ENCODE results near the gene DYNC1I2. TPM values are rescaled to one million over a fixed set of nuclear protein-coding genes. Genes with fewer than 3 reads are reported as not detected.

DYNC1I2 gene
- total RNA-seq, 1 experiment from 2014 or later: 39.4 TPM

DNA sequence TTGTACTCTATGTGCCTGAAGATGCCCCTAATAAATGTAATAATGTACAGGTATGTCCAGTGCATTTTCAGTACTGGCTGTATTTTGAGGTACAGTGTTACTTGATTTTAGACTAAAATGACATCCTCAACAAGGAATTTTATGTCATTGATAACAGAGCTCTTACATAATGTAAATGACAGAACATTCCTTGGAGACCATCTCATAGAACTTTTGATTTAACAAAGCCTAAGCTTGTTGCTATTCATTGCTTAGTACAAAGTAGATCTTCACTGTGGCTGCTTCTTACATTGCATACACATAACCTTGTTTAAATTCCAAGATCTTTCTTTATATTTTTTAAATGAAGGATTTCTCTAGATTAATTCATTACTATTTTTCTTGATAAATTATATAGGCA, 24.1 kb downstream of the DYNC1I2 start:
- Histone ChIP-seq H3K4me2 (ENCODE audit: low read length) (no peak overlapping the region), H4K20me1 (ENCODE audit: insufficient read depth) (no peaks in the 10 kb centered on the region), H3K9me2 (ENCODE audit: insufficient read depth) (no peaks in the 10 kb centered on the region), H3K27ac (ENCODE audit: low read depth, low read length) (no peak overlapping the region), H3K9ac (ENCODE audit: low read length) (no peak overlapping the region), H3K4me3 (replicated peaks in 1 of 2; ENCODE audit: low read depth in 1 of 2, low read length in 2 of 2) (no peak overlapping the region), H3K36me3 (ENCODE audit: control insufficient read depth in 1 of 2, insufficient read depth in 2 of 2, low read length in 2 of 2) (peaks cover 0 to 3% of the 10 kb centered on the region in 2 experiments; a peak in 1 of 4 replicates), H3K4me1 (ENCODE audit: control insufficient read depth in 1 of 2, insufficient read depth in 2 of 2, low read length in 2 of 2) (peaks cover 0 to 14% of the 10 kb centered on the region in 2 experiments; a peak in 3 of 4 replicates), H3K27me3 (ENCODE audit: insufficient read depth, low read length) (no peaks in the 10 kb centered on the region), H3K9me3 (ENCODE audit: control insufficient read depth in 1 of 2, insufficient read depth in 1 of 2, low read depth in 1 of 2, low read length in 2 of 2) (no peaks in the 10 kb centered on the region), H3K79me2 (ENCODE audit: insufficient read depth, low read length) (peaks cover 10% of the 10 kb centered on the region), H2AFZ (ENCODE audit: low read depth, low read length, poor library complexity, severe bottlenecking) (no peak overlapping the region)
- POLR2A ChIA-PET: no interaction called here
- no peak for DNase-seq (ENCODE audit: low read depth, low spot score)
- no TSS peak for BruUV-seq (replicated peaks)
- RAD21 ChIA-PET (ENCODE audit: low non-redundant PET in 1 of 2, low total read pairs in 2 of 2, uncharacterized antibody in 2 of 2, unreplicated experiment in 2 of 2): no interaction called here
- TF ChIP-seq SIN3A (IDR thresholded peaks at IDR 0.05; ENCODE audit: low read depth): no peak
- TF ChIP-seq ZFX (IDR thresholded peaks at IDR 0.05): no peak
- TF ChIP-seq, protein P1, sequence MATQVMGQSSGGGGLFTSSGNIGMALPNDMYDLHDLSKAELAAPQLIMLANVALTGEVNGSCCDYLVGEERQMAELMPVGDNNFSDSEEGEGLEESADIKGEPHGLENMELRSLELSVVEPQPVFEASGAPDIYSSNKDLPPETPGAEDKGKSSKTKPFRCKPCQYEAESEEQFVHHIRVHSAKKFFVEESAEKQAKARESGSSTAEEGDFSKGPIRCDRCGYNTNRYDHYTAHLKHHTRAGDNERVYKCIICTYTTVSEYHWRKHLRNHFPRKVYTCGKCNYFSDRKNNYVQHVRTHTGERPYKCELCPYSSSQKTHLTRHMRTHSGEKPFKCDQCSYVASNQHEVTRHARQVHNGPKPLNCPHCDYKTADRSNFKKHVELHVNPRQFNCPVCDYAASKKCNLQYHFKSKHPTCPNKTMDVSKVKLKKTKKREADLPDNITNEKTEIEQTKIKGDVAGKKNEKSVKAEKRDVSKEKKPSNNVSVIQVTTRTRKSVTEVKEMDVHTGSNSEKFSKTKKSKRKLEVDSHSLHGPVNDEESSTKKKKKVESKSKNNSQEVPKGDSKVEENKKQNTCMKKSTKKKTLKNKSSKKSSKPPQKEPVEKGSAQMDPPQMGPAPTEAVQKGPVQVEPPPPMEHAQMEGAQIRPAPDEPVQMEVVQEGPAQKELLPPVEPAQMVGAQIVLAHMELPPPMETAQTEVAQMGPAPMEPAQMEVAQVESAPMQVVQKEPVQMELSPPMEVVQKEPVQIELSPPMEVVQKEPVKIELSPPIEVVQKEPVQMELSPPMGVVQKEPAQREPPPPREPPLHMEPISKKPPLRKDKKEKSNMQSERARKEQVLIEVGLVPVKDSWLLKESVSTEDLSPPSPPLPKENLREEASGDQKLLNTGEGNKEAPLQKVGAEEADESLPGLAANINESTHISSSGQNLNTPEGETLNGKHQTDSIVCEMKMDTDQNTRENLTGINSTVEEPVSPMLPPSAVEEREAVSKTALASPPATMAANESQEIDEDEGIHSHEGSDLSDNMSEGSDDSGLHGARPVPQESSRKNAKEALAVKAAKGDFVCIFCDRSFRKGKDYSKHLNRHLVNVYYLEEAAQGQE (IDR thresholded peaks at IDR 0.05; ENCODE audit: low read depth): no peak
- no peak for TF ChIP-seq FOSL1 (IDR thresholded peaks at IDR 0.05; ENCODE audit: low read depth)
- TF ChIP-seq RAD21 (IDR thresholded peaks at IDR 0.05; ENCODE audit: low read depth): no peak
- no peak for TF ChIP-seq EZH2phosphoT487 (IDR thresholded peaks at IDR 0.05; ENCODE audit: borderline replicate concordance)
- no peak for TF ChIP-seq POLR2AphosphoS5 (IDR thresholded peaks at IDR 0.05; ENCODE audit: low read depth, low read length)
- no peak for TF ChIP-seq SRF (IDR thresholded peaks at IDR 0.05; ENCODE audit: low read depth)
- CTCF ChIA-PET: no interaction called here
- ATAC-seq: no peak
- intact Hi-C loops (cut with micrococcal nuclease): no loop called here
